ENCODE measurements around the gene MAST1.
"Not testable (repeated sequence)": the region's sequence is repeated elsewhere in the genome, so short reads cannot be mapped to it uniquely, and the experiment has no call there.

The MAST1 gene

DNA sequence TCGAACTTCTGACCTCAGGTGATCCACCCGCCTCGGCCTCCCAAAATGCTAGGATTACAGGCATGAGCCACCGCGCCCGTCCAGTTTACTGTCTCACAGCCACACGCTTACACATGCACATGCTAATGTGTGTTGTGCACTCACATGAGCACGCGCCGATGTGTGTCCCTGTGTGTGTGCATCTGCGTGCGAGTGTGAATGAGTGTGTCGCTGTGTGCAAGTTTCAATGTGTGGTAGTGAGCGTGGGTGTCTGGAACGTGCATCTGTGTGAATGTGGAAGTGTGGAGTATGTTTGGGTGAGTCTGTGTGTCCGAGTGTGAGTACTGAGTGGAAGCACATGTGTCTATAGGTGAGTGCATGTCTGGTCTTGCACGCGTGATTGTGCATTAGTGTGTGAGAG lies 4.2 kb downstream of the MAST1 start:
- Histone ChIP-seq H3K9me3 (ENCODE audit: control insufficient read depth, insufficient read depth, low read length) (no peaks in the 10 kb centered on the region), H3K4me1 (ENCODE audit: insufficient read depth, low read length) (peaks cover 9% of the 10 kb centered on the region), H3K9ac (ENCODE audit: low read depth, low read length) (no peak overlapping the region), H3K36me3 (ENCODE audit: insufficient read depth, low read length) (no peaks in the 10 kb centered on the region)

DNA sequence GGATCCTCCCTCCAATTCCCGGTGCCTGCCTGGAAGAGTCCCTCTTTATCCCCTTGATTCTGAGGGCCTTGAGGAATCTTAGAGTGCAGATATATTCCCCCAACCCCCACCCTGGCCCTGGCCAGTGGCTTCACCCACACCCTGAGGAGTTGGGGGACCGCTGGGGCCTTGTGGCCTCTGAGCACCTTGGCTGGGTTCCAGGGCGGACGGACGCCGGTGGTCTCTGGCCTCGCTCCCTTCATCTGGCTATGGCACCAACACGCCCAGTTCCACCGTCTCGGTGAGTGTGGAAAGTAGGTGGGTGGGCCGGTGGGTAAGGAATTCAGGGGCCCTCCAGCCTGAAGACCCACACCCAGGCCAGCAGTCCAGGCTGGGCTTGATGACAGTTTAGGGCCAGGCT lies 5.0 kb downstream of the MAST1 start:
- Histone ChIP-seq H3K9me3 (ENCODE audit: control insufficient read depth, insufficient read depth, low read length) (no peaks in the 10 kb centered on the region), H3K36me3 (ENCODE audit: insufficient read depth, low read length) (no peaks in the 10 kb centered on the region), H3K9ac (ENCODE audit: low read depth, low read length) (no peak overlapping the region), H3K4me1 (ENCODE audit: insufficient read depth, low read length) (peaks cover 7% of the 10 kb centered on the region; the same call in 1 of the 2 replicates)

GRCh38 chr19:12843999-12844732 lies 5.9 kb downstream of the MAST1 start:
- no peaks in the 10 kb centered on the region for H3K36me3 ChIP-seq (ENCODE audit: insufficient read depth, low read length)
- H3K4me1 ChIP-seq (ENCODE audit: insufficient read depth, low read length): peaks cover 7% of the 10 kb centered on the region; the same call in 1 of the 2 replicates
- no peak overlapping the region for H3K9ac ChIP-seq (ENCODE audit: low read depth, low read length)
- no peaks in the 10 kb centered on the region for H3K9me3 ChIP-seq (ENCODE audit: control insufficient read depth, insufficient read depth, low read length)

DNA sequence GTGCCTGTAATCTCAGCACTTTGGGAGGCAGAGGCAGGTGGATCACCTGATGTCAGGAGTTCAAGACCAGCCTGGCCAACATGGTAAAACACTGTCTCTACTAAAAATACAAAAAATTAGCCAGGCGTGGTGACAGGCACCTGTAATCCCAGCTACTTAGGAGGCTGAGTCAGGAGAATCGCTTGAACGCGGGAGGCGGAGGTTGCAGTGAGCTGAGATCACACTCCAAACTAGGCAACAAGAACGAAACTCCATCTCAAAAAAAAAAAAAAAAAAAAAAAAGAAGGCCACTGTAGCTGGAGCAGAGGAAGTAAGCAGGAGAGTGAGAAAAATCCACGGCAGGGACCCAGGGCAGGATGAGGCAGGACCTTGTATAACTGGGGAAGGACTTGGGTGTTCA lies 8.3 kb downstream of the MAST1 start:
- H3K9ac ChIP-seq (ENCODE audit: low read depth, low read length); H3K36me3 ChIP-seq (ENCODE audit: insufficient read depth, low read length); H3K9me3 ChIP-seq (ENCODE audit: control insufficient read depth, insufficient read depth, low read length); H3K4me1 ChIP-seq (ENCODE audit: insufficient read depth, low read length): not testable (repeated sequence)

GRCh38 chr19:12847159-12848139 lies 9.1 kb downstream of the MAST1 start:
- Histone ChIP-seq H3K36me3 (ENCODE audit: insufficient read depth, low read length) (no peaks in the 10 kb centered on the region), H3K9me3 (ENCODE audit: control insufficient read depth, insufficient read depth, low read length) (no peaks in the 10 kb centered on the region), H3K4me1 (ENCODE audit: insufficient read depth, low read length) (peaks cover 3% of the 10 kb centered on the region; the same call in 1 of the 2 replicates), H3K9ac (ENCODE audit: low read depth, low read length) (peak overlapping the region; percentile 54; the same call in 1 of the 2 replicates)

- Histone ChIP-seq H3K36me3 (ENCODE audit: insufficient read depth, low read length) (no peaks in the 10 kb centered on the region), H3K9ac (ENCODE audit: low read depth, low read length) (no peak overlapping the region), H3K4me1 (ENCODE audit: insufficient read depth, low read length) (no peaks in the 10 kb centered on the region), H3K9me3 (ENCODE audit: control insufficient read depth, insufficient read depth, low read length) (no peaks in the 10 kb centered on the region)
Measured at GRCh38 chr19:12856653-12857052, 18.3 kb downstream of the MAST1 start.

DNA sequence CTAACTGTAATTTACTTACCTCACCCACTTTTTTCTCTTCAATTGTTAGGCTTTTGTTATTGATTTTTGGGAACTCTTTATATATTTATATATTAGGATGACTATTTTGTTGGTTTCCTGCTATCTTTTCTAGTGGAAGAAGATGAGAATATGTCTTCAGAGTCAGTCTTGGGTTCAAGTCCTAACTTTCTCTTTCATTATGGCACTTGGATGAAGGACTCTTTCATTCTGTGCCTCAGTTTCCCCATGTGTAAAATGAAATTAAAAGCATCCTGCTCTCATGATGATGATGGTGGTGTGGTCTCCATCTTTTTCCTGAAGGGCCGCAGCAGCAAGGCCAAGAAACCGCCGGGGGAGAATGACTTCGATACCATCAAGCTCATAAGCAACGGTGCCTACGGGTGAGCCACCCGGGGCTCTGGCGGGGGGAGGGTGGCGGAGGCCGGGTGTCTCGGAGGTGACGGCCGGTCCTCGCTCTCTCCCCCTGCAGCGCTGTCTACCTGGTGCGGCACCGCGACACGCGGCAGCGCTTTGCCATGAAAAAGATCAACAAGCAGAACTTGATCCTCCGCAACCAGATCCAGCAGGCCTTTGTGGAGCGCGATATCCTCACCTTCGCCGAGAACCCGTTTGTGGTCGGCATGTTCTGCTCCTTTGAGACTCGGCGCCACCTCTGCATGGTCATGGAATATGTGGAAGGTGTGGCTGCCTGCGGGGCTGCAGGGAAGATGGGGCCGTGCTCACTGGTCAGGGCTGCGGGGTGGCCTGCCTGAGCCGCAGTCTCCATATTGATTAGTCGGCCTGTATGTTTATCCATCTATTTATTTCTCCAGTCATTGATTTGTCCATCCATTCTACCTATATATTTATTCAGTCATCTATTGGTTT lies 20.0 kb downstream of the MAST1 start:
- Histone ChIP-seq H3K36me3 (ENCODE audit: insufficient read depth, low read length) (no peaks in the 10 kb centered on the region), H3K4me1 (ENCODE audit: insufficient read depth, low read length) (no peaks in the 10 kb centered on the region), H3K9ac (ENCODE audit: low read depth, low read length) (no peak overlapping the region), H3K9me3 (ENCODE audit: control insufficient read depth, insufficient read depth, low read length) (no peaks in the 10 kb centered on the region)

DNA sequence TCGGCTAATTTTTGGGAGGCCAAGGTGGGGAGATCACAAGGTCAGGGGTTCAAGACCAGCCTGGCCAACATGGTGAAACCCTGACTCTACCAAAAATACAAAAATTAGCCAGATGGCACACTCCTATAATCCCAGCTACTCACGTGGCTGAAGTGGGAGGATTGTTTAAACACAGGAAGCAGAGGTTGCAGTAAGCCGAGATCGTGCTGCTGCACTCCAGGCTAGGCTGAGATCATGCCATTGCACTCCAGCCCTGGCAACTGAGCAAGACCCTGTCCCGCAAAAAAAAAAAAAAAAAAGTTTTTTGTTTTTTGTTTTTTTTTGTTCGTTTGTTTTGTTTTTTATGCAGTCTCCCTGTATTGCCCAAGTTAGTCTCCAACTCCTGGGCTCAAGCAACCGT lies 21.2 kb downstream of the MAST1 start:
- H3K36me3 ChIP-seq (ENCODE audit: insufficient read depth, low read length): no peaks in the 10 kb centered on the region
- H3K9ac ChIP-seq (ENCODE audit: low read depth, low read length): no peak overlapping the region
- no peaks in the 10 kb centered on the region for H3K4me1 ChIP-seq (ENCODE audit: insufficient read depth, low read length)
- H3K9me3 ChIP-seq (ENCODE audit: control insufficient read depth, insufficient read depth, low read length): no peaks in the 10 kb centered on the region

GRCh38 chr19:12864143-12864542 lies 25.8 kb downstream of the MAST1 start:
- H3K4me1 ChIP-seq (ENCODE audit: insufficient read depth, low read length): peaks cover 7% of the 10 kb centered on the region; the same call in 1 of the 2 replicates
- H3K9ac ChIP-seq (ENCODE audit: low read depth, low read length): no peak overlapping the region
- no peaks in the 10 kb centered on the region for H3K9me3 ChIP-seq (ENCODE audit: control insufficient read depth, insufficient read depth, low read length)
- no peaks in the 10 kb centered on the region for H3K36me3 ChIP-seq (ENCODE audit: insufficient read depth, low read length)

DNA sequence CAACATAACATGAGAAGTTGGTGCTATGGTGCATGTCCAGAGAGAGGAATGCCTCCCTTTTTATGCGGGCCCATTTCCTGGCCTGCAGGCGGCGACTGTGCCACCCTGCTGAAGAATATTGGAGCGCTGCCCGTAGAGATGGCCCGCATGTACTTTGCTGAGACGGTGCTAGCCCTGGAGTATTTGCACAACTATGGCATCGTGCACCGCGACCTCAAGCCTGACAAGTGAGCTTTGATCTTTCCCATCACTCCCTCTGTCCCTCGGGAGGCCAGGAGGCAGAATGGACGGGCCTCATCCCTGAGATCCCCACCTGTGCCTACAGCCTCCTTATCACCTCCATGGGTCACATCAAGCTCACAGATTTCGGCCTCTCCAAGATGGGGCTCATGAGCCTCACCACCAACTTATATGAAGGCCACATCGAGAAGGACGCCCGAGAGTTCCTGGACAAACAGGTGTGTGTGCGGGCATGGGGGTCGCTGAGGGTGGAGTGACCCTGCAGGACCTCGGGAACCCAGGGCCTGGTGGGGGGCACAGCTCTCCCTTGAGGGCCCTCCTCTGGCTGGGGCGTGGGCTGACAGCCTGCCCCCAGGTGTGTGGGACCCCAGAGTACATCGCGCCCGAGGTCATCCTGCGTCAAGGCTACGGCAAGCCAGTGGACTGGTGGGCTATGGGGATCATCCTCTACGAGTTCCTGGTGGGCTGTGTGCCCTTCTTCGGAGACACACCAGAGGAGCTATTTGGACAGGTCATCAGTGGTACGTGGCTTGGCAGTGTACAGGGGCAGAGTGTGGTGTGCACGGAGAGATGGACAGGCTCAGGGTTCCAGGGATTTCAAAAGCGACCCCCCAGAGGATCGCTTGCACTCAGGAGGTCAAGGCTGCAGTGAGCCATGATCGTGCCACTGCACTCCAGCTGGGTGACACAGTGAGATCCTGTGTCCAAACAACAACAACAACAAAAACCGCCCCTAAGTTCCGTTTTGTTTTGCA lies 26.7 kb downstream of the MAST1 start:
- Histone ChIP-seq H3K9me3 (ENCODE audit: control insufficient read depth, insufficient read depth, low read length) (no peaks in the 10 kb centered on the region), H3K9ac (ENCODE audit: low read depth, low read length) (no peak overlapping the region; the same call in 1 of the 2 replicates), H3K36me3 (ENCODE audit: insufficient read depth, low read length) (no peaks in the 10 kb centered on the region), H3K4me1 (ENCODE audit: insufficient read depth, low read length) (peaks cover 7% of the 10 kb centered on the region; the same call in 1 of the 2 replicates)

- Histone ChIP-seq H3K9ac (ENCODE audit: low read depth, low read length) (peak overlapping the region; percentile 35; the same call in 1 of the 2 replicates), H3K9me3 (ENCODE audit: control insufficient read depth, insufficient read depth, low read length) (no peaks in the 10 kb centered on the region), H3K4me1 (ENCODE audit: insufficient read depth, low read length) (peaks cover 7% of the 10 kb centered on the region; the same call in 1 of the 2 replicates), H3K36me3 (ENCODE audit: insufficient read depth, low read length) (no peaks in the 10 kb centered on the region)
Measured at GRCh38 chr19:12865746-12866415, 27.6 kb downstream of the MAST1 start.

GRCh38 chr19:12866416-12867119 lies 28.3 kb downstream of the MAST1 start:
- H3K36me3 ChIP-seq (ENCODE audit: insufficient read depth, low read length): no peaks in the 10 kb centered on the region
- H3K4me1 ChIP-seq (ENCODE audit: insufficient read depth, low read length): peaks cover 7% of the 10 kb centered on the region; the same call in 1 of the 2 replicates
- H3K9ac ChIP-seq (ENCODE audit: low read depth, low read length): peak overlapping the region; percentile 48; the same call in 1 of the 2 replicates
- no peaks in the 10 kb centered on the region for H3K9me3 ChIP-seq (ENCODE audit: control insufficient read depth, insufficient read depth, low read length)

Data from ES-I3 (cell line).